Stimulated activated naive CD8-positive, alpha-beta T cell treated with anti-CD3 and anti-CD28 coated beads, Interleukin-15, Interleukin-2, amounts not matched to agents 100 U/mL and 50 U/mL, for 24 hours (primary cell): ENCODE measurements around the gene BPIFA3.

Experiments
- ATAC-seq: fragments of 150-1000 bp; cut with Tn5 transposase; one replicate; pipeline ENCODE4 v1.10.0; 2021
- DNase-seq: peaks from one replicate; pipeline ENCODE4 v3.0.0; 2021

The BPIFA3 gene

DNA sequence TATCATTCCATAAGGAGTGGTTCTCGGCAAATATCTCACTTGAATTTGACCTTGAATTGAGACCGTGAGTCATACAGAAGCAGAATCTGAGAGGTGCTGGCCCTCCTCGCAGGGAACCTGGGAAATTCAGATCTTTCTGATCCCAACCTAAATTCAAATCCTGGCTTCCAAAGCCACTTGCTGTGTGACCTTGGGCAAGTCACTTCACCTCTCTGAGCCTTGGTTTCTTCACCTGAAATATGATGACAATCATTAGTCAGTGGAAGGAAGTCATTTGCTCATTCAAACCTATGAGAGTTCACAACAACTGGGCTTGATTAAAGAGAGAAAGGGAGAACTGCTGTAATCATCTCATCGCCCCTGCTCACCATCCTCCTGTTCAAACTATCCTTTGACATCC lies 7.2 kb downstream of the BPIFA3 start:
- DNase-seq (no peak), ATAC-seq (no peak)

DNA sequence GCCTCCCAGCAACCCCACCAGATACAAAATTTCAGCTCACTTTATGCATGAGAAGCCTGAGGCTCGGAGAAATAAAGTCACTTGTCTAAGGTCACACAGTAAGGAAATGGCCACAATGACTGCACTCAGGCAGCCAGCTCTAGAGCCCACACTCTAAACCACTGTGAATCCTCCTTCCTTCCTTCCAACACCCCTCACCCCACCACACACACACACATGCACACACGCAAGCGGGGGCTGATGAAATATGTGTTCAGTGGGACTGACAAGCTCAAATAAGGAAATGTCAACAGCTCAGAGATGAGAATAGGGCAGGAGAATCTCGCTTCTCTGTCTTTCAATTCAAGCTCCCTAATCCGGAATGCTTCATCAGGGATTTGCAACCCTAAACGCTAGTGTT lies 12.7 kb downstream of the BPIFA3 start:
- DNase-seq: peak; percentile 19
- peak; percentile 49 for ATAC-seq

DNA sequence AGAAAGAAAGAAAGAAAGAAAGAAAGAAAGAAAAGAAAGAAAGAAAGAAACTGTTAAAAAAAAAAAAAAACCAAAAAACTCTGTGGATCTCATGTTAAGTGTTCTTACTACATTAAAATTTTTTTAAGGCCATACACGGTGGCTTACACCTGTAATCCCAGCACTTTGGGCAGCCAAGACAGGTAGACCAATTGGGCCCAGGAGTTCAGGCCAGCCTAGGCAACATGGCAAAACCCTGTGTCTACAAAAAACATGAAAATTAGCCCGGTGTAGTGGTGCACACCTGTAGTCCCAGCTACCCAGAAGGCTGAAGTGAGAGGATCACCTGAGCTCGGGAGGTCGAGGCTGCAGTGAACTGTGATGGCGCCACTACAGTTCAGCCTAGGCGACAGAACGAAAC lies 14.1 kb downstream of the BPIFA3 start:
- ATAC-seq: no peak

DNA sequence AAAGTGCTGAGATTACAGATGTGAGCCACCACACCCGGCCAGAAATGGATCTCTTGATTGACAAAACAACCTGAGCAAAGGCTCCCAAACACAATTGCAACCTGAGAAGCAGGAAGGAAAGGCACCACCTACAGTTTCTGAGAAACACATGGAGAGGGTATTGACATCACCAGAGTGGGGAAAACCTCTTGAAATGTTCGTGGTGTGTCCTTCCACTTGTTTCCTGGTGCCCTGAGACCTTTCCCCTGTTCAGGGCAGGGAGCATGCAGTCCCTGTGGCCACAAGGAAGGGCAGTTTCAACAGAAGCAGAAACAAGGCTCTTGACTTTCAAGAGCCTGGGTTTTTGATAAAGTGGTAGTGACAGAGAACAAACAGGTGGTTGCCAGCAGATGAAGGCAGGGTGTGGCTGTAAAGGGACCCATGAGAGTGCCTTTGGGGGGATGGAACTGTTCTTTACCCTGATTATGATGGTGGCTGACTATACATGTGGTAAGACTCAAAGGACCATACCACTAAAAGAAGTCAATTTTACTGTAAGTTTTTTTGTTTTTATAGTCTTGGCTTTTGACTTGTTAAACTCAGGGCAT lies 15.4 kb downstream of the BPIFA3 start:
- no peak for ATAC-seq
- DNase-seq: no peak

More for the DNA sequence above, 14.1 kb downstream of the BPIFA3 start:
- DNase-seq: no peak

DNA sequence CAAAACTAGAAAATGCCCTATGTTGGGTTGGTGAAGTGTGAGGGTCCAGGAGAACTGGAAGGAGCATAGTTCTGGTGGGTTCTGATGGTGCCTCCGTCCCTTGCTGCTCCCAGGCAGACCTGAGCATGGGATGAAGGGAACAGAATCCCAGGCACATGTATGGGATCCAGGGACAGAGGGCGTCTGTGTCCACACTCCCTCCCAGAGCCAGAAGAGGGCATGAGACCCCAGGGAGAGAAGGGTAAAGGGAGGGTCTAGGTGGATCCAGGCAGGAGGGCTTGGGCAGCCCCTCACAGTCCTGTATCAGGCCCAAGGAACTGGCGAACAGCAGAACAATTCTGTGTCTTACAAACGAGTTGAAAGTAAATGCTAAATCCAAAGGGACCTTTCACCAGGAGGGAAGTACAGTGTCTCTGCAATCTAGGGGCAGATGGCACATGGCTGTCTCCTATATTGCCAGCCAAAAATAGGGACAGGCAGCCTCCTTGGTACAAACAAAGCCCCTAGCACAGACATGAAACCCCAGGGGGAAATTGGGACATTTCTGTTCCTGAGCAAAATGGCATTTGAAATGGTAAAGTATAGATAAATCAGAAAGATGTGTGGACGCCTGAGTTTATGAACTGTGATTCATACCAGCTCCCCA lies 16.1 kb downstream of the BPIFA3 start:
- no peak for ATAC-seq
- DNase-seq: no peak

DNA sequence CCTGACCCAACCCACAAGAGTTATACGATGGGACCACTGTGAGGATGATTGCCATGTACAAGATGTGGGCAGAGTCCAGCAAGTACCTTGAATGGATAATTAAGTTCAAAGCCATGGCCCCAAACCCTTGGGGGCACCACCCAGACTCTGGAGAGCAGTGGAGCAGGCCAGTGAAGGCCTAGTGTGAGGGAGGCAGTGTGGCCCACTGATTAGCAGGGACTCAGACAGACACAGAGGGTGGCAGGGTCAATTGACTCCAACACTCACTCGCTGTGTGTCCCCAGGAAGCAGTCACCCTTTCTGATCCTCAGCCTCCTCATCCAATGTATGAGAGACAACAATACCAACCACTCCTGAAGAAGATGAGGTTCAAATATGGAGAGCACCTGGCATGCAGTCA lies 16.9 kb downstream of the BPIFA3 start:
- DNase-seq (no peak), ATAC-seq (no peak)

DNA sequence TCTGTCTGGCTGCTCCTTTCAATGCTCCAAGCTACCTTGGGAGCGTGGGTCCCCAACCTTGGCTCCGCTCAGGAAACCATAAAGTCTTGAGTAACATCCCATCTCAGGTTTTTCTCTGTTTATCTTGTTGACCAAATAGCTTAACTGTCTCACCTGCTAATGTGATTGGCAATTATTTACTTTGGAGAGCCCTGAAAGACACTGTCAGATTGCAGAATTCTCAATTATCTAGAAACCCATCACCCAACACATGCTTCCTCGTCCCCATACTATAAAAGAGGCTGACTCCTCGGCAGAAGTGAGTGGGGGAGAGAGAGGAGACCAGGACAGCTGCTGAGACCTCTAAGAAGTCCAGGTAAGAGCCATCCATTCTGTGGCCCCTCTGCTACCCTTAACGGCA lies 18.5 kb downstream of the BPIFA3 start, which contains the start of gene BPIFA1:
Gene BPIFA1, plus strand, starts transcription at position 301 of the 400 bp plus-strand sequence. CDS start 1,716 bp downstream, outside the sequence.
- ATAC-seq (no peak), DNase-seq (no peak)

DNA sequence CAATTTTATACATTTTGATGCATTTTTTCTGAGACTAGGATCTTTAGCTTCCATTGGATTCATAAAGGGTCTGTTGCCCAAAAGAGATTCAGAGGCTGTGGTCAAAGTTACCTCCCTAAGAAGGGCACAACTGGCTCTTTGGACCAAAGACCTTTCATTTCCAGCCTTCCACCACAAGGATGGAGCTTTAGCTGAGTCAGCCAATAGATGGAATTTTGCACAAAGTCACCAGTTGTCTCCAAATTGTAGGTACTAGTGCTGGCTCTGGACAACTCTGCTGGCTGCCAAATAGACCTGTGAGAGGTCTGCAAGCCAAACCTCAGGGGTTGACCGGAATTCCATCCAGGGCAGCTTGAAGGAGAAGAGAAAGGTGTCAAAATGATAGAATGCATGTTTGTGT lies 19.2 kb downstream of the BPIFA3 start:
- no peak for ATAC-seq
- no peak for DNase-seq

DNA sequence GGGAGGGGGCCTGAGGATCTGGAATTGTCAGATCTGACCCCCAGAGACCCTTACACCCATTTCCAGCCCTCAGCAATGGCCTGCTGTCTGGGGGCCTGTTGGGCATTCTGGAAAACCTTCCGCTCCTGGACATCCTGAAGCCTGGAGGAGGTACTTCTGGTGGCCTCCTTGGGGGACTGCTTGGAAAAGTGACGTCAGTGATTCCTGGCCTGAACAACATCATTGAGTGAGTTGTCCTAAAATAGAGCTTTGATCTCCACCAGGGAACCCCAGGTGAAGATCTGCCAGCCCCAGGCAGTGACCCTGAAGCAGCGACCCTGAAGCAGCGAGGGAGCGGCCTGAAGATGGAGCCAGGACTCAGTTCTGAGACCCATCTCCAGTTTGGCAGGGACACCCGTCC lies 20.8 kb downstream of the BPIFA3 start:
- ATAC-seq: no peak
- DNase-seq: no peak

DNA sequence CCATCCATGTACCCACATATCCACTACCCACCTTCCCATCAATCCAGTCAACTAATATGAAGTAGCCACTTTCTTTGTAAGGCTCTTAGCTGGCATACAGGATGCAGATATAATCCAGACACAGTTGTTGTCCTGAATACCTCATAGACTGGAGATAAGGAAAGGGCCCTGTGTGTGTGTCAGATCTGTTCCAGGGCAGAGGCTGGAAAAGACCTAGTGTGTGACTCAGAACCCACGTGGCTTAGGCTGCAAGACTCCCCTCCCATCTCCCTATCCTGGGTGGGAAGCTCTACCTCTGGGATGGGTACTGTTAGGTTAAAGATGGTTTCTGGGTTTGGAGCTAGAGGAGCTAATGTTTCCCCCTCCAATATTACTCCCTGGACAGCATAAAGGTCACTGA lies 22.3 kb downstream of the BPIFA3 start:
- DNase-seq (no peak), ATAC-seq (no peak)

DNA sequence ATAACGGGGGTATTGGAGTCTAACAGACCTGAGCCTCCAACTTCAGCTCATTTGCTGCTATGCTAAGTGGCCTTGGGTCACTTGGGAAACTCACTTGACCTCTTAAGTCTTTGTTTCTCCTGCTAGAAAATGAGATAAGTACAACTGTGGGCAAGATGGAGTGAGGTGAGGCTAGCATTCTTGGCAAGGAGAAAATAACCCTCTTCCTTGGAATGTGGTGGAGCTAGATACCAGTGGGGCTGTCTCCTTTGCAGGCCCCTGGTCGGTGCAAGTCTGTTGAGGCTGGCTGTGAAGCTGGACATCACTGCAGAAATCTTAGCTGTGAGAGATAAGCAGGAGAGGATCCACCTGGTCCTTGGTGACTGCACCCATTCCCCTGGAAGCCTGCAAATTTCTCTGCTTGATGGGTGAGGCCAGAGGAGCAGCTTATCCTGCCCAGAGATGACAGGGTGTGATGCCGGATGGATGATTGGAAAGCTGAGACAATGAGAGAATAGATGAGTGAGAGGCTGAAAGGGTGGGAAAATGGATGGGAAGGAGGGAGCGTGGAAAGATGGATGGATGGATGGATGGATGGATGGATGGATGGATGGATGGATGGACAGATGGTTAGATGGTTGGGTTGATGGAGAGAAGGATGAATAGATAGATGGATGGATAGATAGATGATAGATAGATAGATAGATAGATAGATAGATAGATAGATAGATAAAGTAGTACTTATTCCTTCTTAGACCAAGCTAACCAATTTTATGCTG lies 23.0 kb downstream of the BPIFA3 start:
- ATAC-seq: no peak
- DNase-seq: no peak

DNA sequence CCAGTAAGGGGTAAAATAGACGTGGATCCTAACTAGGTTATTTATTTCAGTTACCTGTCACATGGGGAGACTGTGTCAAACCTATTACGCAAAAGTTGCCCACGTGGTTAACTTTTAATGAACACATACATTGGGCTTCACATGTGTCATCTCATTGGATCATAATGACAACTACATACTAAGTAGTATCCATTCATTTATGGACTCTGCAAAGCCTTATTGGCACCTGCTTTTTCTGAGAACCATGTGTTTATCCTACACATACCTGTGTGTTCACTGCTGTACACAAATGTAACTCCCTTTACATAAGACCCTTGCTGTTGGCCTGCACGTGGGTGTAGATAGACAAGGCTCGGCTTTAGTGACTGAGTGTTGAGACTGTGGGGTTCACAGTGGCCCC lies 23.8 kb downstream of the BPIFA3 start:
- DNase-seq (no peak), ATAC-seq (no peak)

DNA sequence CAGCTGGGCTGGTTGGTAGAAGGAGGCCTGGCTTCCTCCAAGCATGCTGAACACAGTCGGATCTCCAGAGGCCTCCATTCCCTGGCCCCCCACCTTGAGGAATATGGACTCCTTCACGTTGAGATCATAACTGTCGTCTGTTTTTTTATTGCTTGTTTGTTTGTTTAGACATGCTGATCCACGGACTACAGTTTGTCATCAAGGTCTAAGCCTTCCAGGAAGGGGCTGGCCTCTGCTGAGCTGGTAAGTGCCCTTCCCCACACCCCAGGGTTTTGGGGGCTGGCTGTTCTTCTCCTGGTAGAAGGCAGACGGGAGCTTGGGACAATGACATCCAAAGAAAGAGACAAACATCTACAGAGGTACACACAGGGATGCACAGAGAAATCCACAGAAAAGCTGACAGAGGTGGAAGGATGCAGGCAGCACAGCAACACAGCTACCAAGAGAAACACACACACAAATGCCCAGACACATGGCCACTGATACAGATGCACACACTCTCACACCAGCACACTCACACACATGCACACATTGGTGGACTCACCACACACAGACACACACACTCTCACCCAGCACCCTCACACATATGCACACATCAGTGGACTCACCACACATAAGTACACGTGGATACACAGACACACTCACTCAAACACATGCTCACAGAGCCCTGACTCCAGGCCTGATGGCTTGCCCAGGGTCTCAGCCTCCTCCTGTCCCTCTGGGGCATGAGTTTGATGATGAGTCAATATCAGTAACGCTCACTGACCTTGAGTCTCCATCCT lies 25.4 kb downstream of the BPIFA3 start:
- ATAC-seq (no peak), DNase-seq (no peak)

DNA sequence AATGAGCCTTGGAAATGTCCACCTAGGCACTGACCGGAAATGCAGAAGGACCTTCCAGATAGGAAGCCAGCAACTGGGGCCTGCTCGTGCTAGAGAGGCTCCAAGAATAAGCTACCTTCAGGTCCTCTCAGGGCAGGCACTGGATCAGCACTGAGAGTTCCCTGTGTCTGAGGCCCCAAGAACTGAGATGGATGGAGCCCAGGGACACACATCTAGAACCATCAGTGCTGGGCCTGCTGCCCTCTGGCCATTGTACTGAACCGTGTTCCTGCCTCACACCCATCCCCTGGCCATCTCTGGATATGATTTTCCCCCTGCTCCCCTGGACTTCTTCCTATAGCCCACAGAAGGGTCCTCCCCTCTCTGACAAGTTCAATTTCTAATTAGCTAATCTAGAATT lies 28.9 kb downstream of the BPIFA3 start:
- no peak for DNase-seq
- no peak for ATAC-seq

DNA sequence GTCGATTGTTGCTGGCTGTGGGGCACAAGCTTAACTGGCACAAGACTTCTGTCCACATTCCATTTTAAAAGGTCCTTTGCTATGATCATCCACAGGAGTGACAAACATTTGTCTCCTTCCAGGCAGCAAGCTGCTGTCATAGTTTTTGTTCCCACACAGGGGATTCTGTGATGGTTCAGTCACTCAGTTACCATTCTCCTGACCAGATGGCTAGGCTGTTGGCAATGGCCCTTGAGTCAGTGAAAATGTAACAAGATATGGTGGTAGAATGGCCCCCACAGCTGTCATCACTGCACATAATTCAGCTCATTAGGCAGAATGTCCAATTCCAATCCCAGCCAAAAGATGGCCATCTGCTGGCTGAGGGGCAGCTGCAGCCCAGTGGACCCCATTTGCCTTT lies 32.3 kb downstream of the BPIFA3 start:
- DNase-seq (no peak), ATAC-seq (no peak)

DNA sequence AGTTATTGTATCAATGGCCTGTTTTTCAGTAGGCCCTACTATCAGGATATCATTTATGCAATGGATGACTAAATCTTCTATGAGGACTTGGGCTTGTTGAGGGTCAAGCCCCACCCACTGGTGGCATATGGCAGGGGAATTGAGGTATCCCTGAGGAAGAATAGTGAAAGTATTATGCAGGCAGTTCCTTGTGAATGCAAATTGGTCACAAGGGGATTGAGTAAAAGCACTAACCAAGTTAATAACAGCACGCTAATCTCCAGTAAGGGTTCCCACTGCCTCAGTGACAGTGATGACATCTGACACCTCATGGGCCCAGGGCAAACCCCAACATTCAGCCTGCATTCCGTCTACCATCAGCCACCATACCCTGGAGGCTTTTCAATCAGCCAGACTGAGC lies 33.5 kb downstream of the BPIFA3 start:
- DNase-seq (no peak), ATAC-seq (no peak)

DNA sequence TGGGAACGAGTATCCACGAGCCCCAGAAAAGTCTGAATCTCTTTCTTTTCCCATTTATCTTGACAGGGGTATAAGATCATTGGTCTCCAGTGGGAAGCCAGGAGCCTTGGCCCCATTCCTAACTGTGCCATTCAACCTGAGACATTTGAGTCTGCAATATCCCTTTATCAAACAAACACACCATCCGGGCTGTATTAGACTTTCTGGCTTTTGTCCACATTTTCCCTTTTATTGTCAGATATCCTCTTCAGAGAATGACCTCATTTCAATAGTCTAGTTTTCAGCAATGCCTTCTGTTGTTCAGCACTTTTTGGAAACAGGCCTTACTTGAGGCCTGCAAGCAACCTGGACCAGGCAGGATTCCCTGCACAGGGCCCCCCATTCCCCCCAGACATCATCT lies 34.3 kb downstream of the BPIFA3 start:
- no peak for ATAC-seq
- no peak for DNase-seq

DNA sequence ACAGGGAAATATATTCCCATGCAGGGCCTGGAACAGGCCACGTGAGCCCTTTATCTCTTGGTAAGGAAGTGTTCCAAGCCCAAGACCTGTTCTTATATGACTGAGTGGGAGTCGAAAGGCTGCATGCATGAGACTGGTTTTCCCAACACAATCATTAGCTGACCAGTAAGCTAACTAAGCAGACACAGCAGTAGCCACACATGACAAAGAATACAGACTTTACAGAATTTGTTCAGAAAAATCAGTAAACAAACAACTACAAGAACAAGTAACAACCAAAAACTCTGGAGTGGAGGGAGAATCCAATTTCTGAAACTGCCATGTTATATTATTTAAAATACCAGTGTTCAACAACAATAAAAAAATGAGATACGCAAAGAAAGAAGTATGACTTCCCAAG lies 35.3 kb downstream of the BPIFA3 start:
- no peak for ATAC-seq
- no peak for DNase-seq

DNA sequence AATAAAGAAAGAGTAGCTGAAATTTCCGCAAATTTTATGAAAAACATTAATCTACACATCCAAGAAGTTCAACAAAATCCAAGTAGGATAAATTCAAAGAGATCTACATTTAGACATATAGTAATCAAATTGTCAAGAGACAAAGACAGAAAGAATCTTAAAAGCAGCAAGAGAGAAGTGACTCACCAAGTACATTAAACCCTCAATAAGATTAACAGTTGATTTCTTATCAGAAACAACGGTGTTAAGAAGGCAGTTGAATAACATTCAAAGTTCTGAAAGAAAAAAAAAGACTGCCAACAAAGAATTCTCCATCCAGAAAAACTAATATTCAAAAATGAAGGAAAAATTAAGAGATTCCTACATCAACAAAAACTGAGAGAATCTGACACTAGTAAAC lies 37.9 kb downstream of the BPIFA3 start:
- ATAC-seq (no peak), DNase-seq (no peak)

DNA sequence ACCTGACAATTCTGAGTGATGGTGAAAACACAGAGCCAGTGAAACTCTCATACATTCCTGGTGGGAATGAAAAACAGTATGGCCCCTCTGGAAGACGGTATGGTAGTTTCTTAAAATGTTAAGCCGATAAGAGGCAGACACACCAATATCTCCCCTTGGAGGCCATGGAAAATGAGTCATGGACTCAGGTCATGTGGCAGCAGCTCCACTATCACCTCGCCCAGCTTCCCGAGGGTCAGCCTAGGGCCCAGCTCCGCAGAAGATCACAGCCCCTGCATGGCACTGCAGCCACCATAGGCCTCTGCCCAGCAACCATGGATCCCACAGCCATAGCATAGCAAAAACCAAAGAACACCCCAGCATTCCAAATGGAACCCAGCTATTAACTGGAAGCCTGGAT lies 40.1 kb downstream of the BPIFA3 start:
- no peak for ATAC-seq
- no peak for DNase-seq

DNA sequence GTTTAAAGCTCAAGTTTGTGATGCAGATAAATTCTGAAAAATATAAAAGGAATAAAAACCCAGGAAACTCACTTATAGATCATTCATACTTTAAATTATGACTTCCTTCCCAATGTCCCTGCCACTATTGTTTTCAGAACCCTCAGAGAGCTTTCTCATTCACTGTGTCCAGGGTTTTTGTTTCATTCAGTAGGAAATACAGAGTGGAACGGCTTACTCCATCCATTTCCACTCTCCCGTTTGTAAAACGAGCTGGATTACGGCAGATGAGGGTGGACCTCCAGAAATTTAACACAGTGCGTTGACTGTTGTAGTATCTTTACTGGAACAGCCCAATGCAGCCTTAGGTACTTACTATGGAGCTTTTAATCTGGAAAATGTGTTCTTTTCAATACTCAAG lies 42.2 kb downstream of the BPIFA3 start:
- DNase-seq (no peak), ATAC-seq (no peak)

DNA sequence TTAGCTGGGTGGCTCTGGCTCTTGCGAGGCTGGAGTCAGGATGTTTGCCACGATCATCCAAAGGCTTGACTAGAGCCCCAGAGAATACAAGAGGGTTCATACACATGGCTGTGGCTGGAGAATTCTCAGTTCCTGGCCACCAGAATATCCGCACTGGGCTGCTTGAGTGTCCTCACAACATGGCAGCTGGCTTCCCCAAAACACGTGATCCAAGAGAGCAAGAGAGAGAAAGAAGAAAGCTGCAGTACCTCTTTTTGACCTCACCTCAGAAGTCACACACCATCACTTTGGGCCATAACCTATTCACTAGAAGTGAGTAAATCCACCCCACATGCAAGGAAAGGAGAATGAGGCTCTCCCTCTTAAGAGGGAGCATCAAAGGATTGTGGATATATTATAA lies 44.3 kb downstream of the BPIFA3 start:
- no peak for DNase-seq

DNA sequence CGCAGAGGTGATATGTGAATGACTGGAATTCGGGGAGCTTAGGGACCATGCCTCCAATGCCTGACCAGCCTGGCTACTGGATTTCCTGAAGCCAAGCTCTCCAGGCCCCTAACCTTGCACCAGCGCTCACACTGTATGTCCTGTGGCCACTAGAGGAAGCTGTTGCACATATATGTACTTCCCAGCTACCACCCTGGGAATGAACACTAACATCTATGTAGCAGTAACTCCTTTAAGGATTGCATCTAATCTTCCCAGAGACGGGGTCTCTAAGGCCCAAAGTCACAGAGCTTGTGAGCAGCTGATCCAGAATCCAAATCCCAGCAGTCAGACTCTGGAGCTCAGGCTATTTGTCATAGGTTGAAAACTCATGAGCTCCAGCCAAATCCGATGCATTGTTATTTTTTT lies 45.5 kb downstream of the BPIFA3 start:
- DNase-seq (no peak), ATAC-seq (peak; percentile 36)

More for the DNA sequence above, 44.3 kb downstream of the BPIFA3 start:
- no peak for ATAC-seq
